ENCODE results near the gene TNFRSF1B. TPM values are rescaled to one million over a fixed set of nuclear protein-coding genes. Genes with fewer than 3 reads are reported as not detected.
A peak's percentile ranks its signal among the peaks of the same experiment; 100 is the strongest.

Gene TNFRSF1B
- total RNA-seq, 2 experiments from 2014 or later: 201 to 211 TPM

DNA sequence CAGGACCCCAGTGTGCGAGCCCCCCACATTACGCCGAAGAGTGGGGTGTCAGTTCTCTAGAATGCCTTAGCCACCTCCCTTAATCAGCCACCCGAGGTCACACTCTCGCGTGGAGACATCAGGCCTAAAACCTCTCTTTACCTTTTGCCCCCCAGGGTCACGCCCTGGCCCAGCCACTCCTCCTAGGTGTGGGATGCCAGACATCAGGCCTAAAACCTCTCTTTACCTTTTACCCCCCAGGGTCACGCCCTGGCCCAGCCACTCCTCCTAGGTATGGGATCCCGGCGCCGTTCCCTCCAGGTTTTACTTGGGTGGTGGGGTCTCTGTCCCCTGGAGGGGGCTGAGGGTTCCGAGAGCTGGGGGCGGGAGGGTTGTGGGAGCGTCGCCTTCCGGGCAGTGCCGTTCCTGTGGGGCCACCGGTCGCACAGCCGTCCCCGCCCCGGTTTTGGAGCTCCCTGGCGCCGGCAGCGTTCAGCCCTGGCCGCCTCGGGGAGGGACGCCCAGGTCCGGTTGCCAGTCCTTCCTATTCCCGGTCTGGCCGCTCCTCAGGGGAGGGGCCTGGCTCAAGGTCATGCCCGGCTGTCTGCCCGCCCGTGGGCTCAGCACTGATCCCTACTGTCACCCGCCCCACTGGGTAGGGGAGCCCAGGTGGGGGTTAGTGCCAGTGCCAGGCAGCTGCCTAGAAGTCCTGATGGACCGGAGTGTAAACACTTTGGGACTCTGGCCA is 63.9 kb downstream of the TNFRSF1B start:
- Mint-ChIP-seq H3K9me3 (no peaks in the 10 kb centered on the region), H3K27me3 (no peaks in the 10 kb centered on the region), H3K36me3 (peaks cover 8% of the 10 kb centered on the region), H3K4me1 (ENCODE audit: low read depth) (peaks cover 23% of the 10 kb centered on the region), H3K4me3 (peak overlapping the region; percentile 81), H3K27ac (peak overlapping the region; percentile 45)
- DNase-seq: peak; percentile 27
- intact Hi-C loops (cut with micrococcal nuclease): no loop called here
- POLR2A ChIA-PET: no interaction called here
- CTCF ChIA-PET: interaction anchor here (1.1 to 6.5 kb wide), 5 partner anchors 13 to 390 kb away, joined by 3 to 44 read pairs (median 3); partner anchors contain the start of gene MFN2

DNA sequence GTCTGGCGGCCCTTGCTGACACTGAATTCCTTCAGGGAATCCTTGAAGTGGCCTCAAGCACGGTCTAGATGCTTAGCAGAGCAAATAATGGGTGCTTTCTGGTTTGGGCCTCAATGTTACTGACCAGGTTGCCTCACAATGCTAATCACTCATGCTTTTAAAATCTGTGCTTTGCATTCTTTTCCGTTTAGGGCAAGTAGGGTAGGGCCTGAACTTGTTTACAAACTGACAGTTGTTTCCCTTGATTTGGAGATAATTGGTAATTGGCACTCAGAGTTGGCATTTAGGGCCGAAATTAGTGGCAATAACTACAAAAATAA is 64.4 kb downstream of the TNFRSF1B start:
- Mint-ChIP-seq H3K27ac (peak overlapping the region; percentile 33), H3K4me1 (ENCODE audit: low read depth) (peaks cover 23% of the 10 kb centered on the region), H3K4me3 (peak overlapping the region; percentile 81), H3K9me3 (no peaks in the 10 kb centered on the region), H3K27me3 (no peaks in the 10 kb centered on the region), H3K36me3 (peaks cover 12% of the 10 kb centered on the region)
- CTCF ChIA-PET: interaction anchor here (1.1 to 6.5 kb wide), 5 partner anchors 12 to 389 kb away, joined by 3 to 44 read pairs (median 3); partner anchors contain the start of gene MFN2
- DNase-seq: no peak
- POLR2A ChIA-PET: no interaction called here
- intact Hi-C loops (cut with micrococcal nuclease): no loop called here

GRCh38 chr1:12232221-12232620 is 65.4 kb downstream of the TNFRSF1B start:
- CTCF ChIA-PET: interaction anchor here (1.8 to 6.5 kb wide), 2 partner anchors 107 to 388 kb away, joined by 5 to 44 read pairs; no protein-coding TSS in a partner anchor
- Mint-ChIP-seq H3K9me3 (no peaks in the 10 kb centered on the region), H3K36me3 (peaks cover 14% of the 10 kb centered on the region), H3K27me3 (no peaks in the 10 kb centered on the region), H3K27ac (peak overlapping the region; percentile 39), H3K4me1 (ENCODE audit: low read depth) (peaks cover 23% of the 10 kb centered on the region), H3K4me3 (no peak overlapping the region)
- DNase-seq: peak; percentile 49
- intact Hi-C loops (cut with micrococcal nuclease): no loop called here
- POLR2A ChIA-PET: no interaction called here

DNA sequence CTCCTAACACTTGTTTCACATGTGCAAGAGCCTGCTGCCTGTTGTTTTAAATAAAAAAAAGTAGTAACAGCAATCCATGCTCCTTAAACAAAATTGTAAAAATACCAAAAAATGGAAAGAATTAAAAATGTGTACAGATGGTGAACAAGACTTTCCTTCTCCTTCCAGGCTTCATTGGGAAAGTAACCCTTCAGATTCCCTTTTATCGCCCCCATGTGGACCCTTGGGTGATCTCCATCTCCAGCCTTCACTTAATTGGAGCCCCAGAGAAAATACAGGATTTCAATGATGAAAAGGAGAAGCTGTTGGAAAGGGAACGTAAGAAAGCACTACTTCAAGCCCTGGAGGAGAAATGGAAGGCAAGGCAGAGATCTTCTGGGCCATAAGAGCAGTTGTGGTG is 77.3 kb downstream of the TNFRSF1B start:
- Mint-ChIP-seq H3K4me1 (ENCODE audit: low read depth) (peaks cover 8% of the 10 kb centered on the region), H3K36me3 (peaks cover 8% of the 10 kb centered on the region), H3K27ac (peak overlapping the region; percentile 29), H3K27me3 (no peaks in the 10 kb centered on the region), H3K9me3 (no peaks in the 10 kb centered on the region), H3K4me3 (no peak overlapping the region)
- intact Hi-C loops (cut with micrococcal nuclease): no loop called here
- ChIA-PET CTCF (interaction anchor here (0.6 to 4.7 kb wide), 10 partner anchors 10 to 125 kb away, joined by 3 to 40 read pairs (median 4); no protein-coding TSS in a partner anchor), POLR2A (no interaction called here)
- peak; percentile 12 for DNase-seq

DNA sequence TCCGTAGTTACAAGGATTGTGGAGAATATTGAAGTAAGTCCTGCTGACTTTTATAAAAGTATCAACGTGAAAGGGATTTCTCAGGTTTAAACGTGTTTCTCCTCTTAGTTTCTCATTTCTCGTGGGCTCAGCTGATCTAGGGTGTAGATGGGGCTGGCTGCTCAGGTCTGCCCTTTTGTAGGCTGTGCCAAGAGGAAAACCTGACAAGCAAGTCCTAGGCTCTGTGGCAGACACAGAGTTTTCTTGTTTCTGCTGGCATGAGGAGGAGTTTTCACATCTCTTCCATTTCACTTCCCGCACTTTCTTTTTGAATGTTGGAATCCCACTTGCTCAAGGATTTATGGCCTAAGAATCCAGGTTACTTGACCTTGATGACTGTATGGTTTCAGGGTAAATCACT is 77.8 kb downstream of the TNFRSF1B start:
- Mint-ChIP-seq H3K4me3 (no peak overlapping the region), H3K9me3 (no peaks in the 10 kb centered on the region), H3K4me1 (ENCODE audit: low read depth) (peaks cover 7% of the 10 kb centered on the region), H3K27me3 (no peaks in the 10 kb centered on the region), H3K36me3 (peaks cover 12% of the 10 kb centered on the region), H3K27ac (no peak overlapping the region)
- intact Hi-C loops (cut with micrococcal nuclease): no loop called here
- ChIA-PET POLR2A (no interaction called here), CTCF (interaction anchor here (0.6 to 4.7 kb wide), 9 partner anchors 10 to 126 kb away, joined by 3 to 40 read pairs (median 5); no protein-coding TSS in a partner anchor)
- no peak for DNase-seq

DNA sequence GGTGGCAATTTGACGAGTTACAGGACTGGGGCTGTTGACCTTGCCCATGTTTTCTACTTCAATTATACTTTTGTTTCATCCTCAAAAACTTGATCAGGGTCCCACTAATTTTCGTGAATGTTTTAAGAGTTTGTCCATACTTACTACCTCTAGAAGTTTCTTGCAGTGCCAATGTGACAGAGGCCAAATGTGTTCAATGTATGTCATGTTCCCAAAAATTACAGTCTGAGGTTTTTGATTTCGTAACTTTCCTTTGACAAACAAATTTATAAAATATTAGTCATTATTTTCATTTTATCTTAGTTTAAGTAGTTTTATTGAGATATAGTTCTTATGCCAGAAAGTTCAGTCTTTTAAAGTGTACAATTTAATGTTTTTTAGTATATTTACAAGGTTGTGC is 78.3 kb downstream of the TNFRSF1B start:
- intact Hi-C loops (cut with micrococcal nuclease): no loop called here
- peaks cover 2% of the 10 kb centered on the region for H3K4me1 Mint-ChIP-seq (ENCODE audit: low read depth)
- ChIA-PET POLR2A (no interaction called here), CTCF (interaction anchor here (1.6 to 4.7 kb wide), 4 partner anchors 11 to 126 kb away, joined by 5 to 40 read pairs (median 14); no protein-coding TSS in a partner anchor)
- peaks cover 17% of the 10 kb centered on the region for H3K36me3 Mint-ChIP-seq
- DNase-seq: no peak
- H3K27me3 Mint-ChIP-seq: no peaks in the 10 kb centered on the region
- H3K4me3 Mint-ChIP-seq: no peak overlapping the region
- H3K27ac Mint-ChIP-seq: no peak overlapping the region
- H3K9me3 Mint-ChIP-seq: no peaks in the 10 kb centered on the region

- H3K4me1 Mint-ChIP-seq (ENCODE audit: low read depth): peaks cover 2% of the 10 kb centered on the region
- H3K36me3 Mint-ChIP-seq: peaks cover 19% of the 10 kb centered on the region
- ChIA-PET POLR2A (no interaction called here), CTCF (interaction anchor here (1.9 to 4.7 kb wide), 2 partner anchors 32 to 121 kb away, joined by 9 to 40 read pairs; no protein-coding TSS in a partner anchor)
- H3K27me3 Mint-ChIP-seq: no peaks in the 10 kb centered on the region
- no peak overlapping the region for H3K27ac Mint-ChIP-seq
- intact Hi-C loops (cut with micrococcal nuclease): no loop called here
- no peak overlapping the region for H3K4me3 Mint-ChIP-seq
- H3K9me3 Mint-ChIP-seq: no peaks in the 10 kb centered on the region
- no peak for DNase-seq
Observed at GRCh38 chr1:12245733-12246132, 78.9 kb downstream of the TNFRSF1B start.

GRCh38 chr1:12246584-12246983 is 79.8 kb downstream of the TNFRSF1B start:
- no peak for DNase-seq
- no peak overlapping the region for H3K27ac Mint-ChIP-seq
- intact Hi-C loops (cut with micrococcal nuclease): no loop called here
- POLR2A ChIA-PET: no interaction called here
- H3K36me3 Mint-ChIP-seq: peaks cover 24% of the 10 kb centered on the region
- no peaks in the 10 kb centered on the region for H3K9me3 Mint-ChIP-seq
- peaks cover 2% of the 10 kb centered on the region for H3K4me1 Mint-ChIP-seq (ENCODE audit: low read depth)
- CTCF ChIA-PET: interaction anchor here (0.7 to 4.7 kb wide), 2 partner anchors 29 to 122 kb away, joined by 3 to 40 read pairs; no protein-coding TSS in a partner anchor
- H3K4me3 Mint-ChIP-seq: no peak overlapping the region
- no peaks in the 10 kb centered on the region for H3K27me3 Mint-ChIP-seq

DNA sequence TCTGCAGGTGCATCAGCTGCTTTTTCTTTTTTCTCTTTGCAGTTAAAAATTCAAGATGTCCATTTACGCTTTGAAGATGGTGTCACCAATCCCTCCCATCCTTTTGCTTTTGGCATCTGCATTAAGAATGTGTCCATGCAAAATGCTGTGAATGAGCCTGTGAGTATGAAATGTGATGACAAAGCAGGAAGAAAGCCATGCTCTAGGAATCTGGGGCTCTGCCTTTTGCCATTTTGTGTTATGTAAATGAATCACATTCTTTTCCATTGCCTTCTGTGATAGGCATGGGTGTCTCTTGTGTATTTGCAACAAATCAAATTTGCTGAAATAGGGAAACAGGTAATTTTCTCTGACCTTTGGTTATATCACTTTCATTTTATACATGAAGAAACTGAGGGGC is 82.4 kb downstream of the TNFRSF1B start:
- intact Hi-C loops (cut with micrococcal nuclease): no loop called here
- Mint-ChIP-seq H3K27ac (no peak overlapping the region), H3K36me3 (peaks cover 31% of the 10 kb centered on the region), H3K4me1 (ENCODE audit: low read depth) (peaks cover under 1% of the 10 kb centered on the region), H3K4me3 (no peak overlapping the region), H3K27me3 (no peaks in the 10 kb centered on the region), H3K9me3 (no peaks in the 10 kb centered on the region)
- POLR2A ChIA-PET: no interaction called here
- CTCF ChIA-PET: no interaction called here
- DNase-seq: no peak

DNA sequence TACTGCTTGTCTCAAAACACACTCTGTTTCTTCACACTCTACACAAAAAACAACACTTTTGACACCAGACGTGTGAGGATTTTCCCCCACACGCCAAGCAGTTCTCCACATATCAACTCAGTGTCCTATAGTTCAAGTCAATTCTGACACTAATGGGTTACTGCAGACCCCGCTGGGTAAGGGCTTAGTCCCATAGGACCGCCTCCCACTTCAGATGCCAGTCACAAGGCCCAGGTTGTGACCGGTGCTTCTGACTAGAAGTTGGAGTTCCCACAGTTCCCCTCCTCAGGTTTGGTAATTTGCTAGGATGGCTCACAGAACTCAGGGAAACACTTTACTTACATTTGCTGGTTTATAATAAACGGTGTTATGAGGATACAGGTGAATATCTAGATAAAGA is 83.0 kb downstream of the TNFRSF1B start:
- Mint-ChIP-seq H3K27ac (no peak overlapping the region), H3K4me3 (no peak overlapping the region), H3K9me3 (no peaks in the 10 kb centered on the region), H3K36me3 (peaks cover 29% of the 10 kb centered on the region), H3K4me1 (ENCODE audit: low read depth) (no peaks in the 10 kb centered on the region), H3K27me3 (no peaks in the 10 kb centered on the region)
- POLR2A ChIA-PET: no interaction called here
- DNase-seq: no peak
- intact Hi-C loops (cut with micrococcal nuclease): no loop called here
- CTCF ChIA-PET: interaction anchor here (1.6 kb wide), 1 partner anchor 125 kb away, joined by 5 read pairs; no protein-coding TSS in a partner anchor

- POLR2A ChIA-PET: interaction anchor here (0.6 kb wide), 1 partner anchor 162 kb away, joined by 5 read pairs; no protein-coding TSS in a partner anchor
Observed at GRCh38 chr1:12251442-12251841, 84.7 kb downstream of the TNFRSF1B start.

DNA sequence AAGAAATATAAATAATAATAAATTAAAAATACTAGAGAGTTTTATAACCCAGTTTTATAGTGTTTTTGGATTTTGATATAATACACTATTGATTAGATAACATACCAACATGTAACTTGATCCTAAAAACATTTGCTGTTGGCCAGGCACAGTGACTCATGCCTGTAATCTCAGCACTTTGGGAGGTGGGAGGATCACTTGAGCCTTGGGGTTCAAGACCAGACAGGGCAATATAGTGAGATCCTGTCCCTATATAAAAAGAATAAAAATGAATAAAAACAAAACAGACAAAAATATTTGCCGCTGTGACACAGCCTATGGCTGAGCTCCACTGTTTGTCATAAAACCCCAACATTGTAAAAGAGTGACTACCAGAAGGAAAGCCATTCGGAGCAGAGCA is 89.1 kb downstream of the TNFRSF1B start:
- ChIA-PET POLR2A (no interaction called here), CTCF (interaction anchor here (1.5 to 2.3 kb wide), 2 partner anchors 131 to 403 kb away, joined by 3 to 12 read pairs; no protein-coding TSS in a partner anchor)
- Mint-ChIP-seq H3K27ac (no peak overlapping the region), H3K4me1 (ENCODE audit: low read depth) (no peaks in the 10 kb centered on the region), H3K4me3 (no peak overlapping the region), H3K36me3 (peaks cover 36% of the 10 kb centered on the region), H3K9me3 (no peaks in the 10 kb centered on the region), H3K27me3 (no peaks in the 10 kb centered on the region)
- intact Hi-C loops (cut with micrococcal nuclease): no loop called here
- no peak for DNase-seq

More at GRCh38 chr1:12251442-12251841, 84.7 kb downstream of the TNFRSF1B start:
- H3K27ac Mint-ChIP-seq: no peak overlapping the region
- intact Hi-C loops (cut with micrococcal nuclease): no loop called here
- no peaks in the 10 kb centered on the region for H3K4me1 Mint-ChIP-seq (ENCODE audit: low read depth)
- no peak for DNase-seq
- H3K27me3 Mint-ChIP-seq: no peaks in the 10 kb centered on the region
- peaks cover 28% of the 10 kb centered on the region for H3K36me3 Mint-ChIP-seq
- CTCF ChIA-PET: interaction anchor here (0.6 to 1.6 kb wide), 2 partner anchors 127 to 455 kb away, joined by 3 to 5 read pairs; no protein-coding TSS in a partner anchor
- H3K4me3 Mint-ChIP-seq: no peak overlapping the region
- H3K9me3 Mint-ChIP-seq: no peaks in the 10 kb centered on the region
